SK-N-SH (cell line): Measurements from ENCODE around the gene ATP8A2. TPM values are rescaled to one million over a fixed set of nuclear protein-coding genes. Genes with fewer than 3 reads are reported as not detected.

Experiments used
- CTCF ChIA-PET: fragments of 300-600, 350-600 bp; formaldehyde crosslinking; extraction: SDS; loops from one replicate; lab custom pipeline; 2021; lab: Yijun Ruan, JAX
- POLR2A ChIA-PET: fragments of 350-600 bp; sonication (Branson Sonifier 250); formaldehyde crosslinking; extraction: SDS; loops from one replicate; lab custom pipeline; 2020; ENCODE audit warnings: antibody characterized with exemption, inconsistent platforms; lab: Yijun Ruan, JAX
- DNase-seq: peaks from one replicate; pipeline ENCODE4 v3.0.0; 2012
- H2AFZ ChIP-seq: fragments of 200-600 bp; sonication (generic); 2 replicates; pipeline ENCODE4 v1.8.1; 2016; ENCODE audit warnings: antibody characterized with exemption, mild to moderate bottlenecking, low read depth
- H3F3A ChIP-seq: fragments of 200-600 bp; sonication (generic); replicated peaks from 2 replicates; pipeline ENCODE3; 2016; ENCODE audit warnings: antibody characterized with exemption, mild to moderate bottlenecking; ENCODE audit not compliant: insufficient read depth
- H3K27ac ChIP-seq, 2 experiments: fragments of 200-500 bp in 1 of 2; fragments of 200-600 bp in 1 of 2; sonication (Bioruptor generic) in 1 of 2; sonication (generic), shearing (Covaris generic) in 1 of 2; 2 replicates each; pipeline versions ENCODE4 v1.5.1 to v1.6.1; 2014 to 2016; ENCODE audit warnings: low read depth in 2 of 2, inconsistent platforms in 1 of 2, low read length in 1 of 2, mild to moderate bottlenecking in 1 of 2, mixed read lengths in 1 of 2
- H3K27me3 ChIP-seq: fragments of 200-600 bp; sonication (generic), shearing (Covaris generic); 2 replicates; pipeline ENCODE4 v1.6.1; 2016; ENCODE audit warnings: mixed run types; ENCODE audit not compliant: insufficient read depth
- H3K36me3 ChIP-seq, 2 experiments: fragments of 200-500 bp in 1 of 2; fragments of 200-600 bp in 1 of 2; sonication (Bioruptor generic) in 1 of 2; sonication (generic) in 1 of 2; replicated peaks in 1 of 2; 2 replicates each; pipeline versions ENCODE3 to v1.5.1; 2014 to 2016; ENCODE audit warnings: low read length in 1 of 2, mild to moderate bottlenecking in 1 of 2; ENCODE audit not compliant: insufficient read depth in 2 of 2, control insufficient read depth in 1 of 2
- H3K4me1 ChIP-seq, 2 experiments: fragments of 200-500 bp in 1 of 2; fragments of 200-600 bp in 1 of 2; sonication (Bioruptor generic) in 1 of 2; sonication (generic), shearing (Covaris generic) in 1 of 2; 2 replicates each; pipeline versions ENCODE4 v1.5.1 to v1.6.1; 2014 to 2016; ENCODE audit warnings: low read depth in 1 of 2, low read length in 1 of 2, mixed run types in 1 of 2; ENCODE audit not compliant: insufficient read depth in 2 of 2, control insufficient read depth in 1 of 2
- H3K4me2 ChIP-seq: fragments of 200-600 bp; sonication (generic), shearing (Covaris generic); 2 replicates; pipeline ENCODE4 v1.6.1; 2017; ENCODE audit warnings: mixed run types
- H3K4me3 ChIP-seq, 2 experiments: fragments of 200-500 bp in 1 of 2; fragments of 200-600 bp in 1 of 2; sonication (Bioruptor generic) in 1 of 2; sonication (generic), shearing (Covaris generic) in 1 of 2; 2 replicates each; pipeline versions ENCODE4 v1.5.1 to v1.8.1; 2014 to 2016; ENCODE audit warnings: low read depth in 2 of 2, inconsistent platforms in 1 of 2, low read length in 1 of 2, mild to moderate bottlenecking in 1 of 2, mixed read lengths in 1 of 2, moderate library complexity in 1 of 2
- H3K79me2 ChIP-seq: fragments of 200-600 bp; sonication (generic); 2 replicates; pipeline ENCODE4 v1.8.1; 2017; ENCODE audit warnings: mild to moderate bottlenecking; ENCODE audit not compliant: insufficient read depth
- H3K9ac ChIP-seq: fragments of 200-600 bp; sonication (generic); 2 replicates; pipeline ENCODE4 v1.6.1; 2017; ENCODE audit warnings: mixed run types
- H3K9me2 ChIP-seq: fragments of 200-600 bp; sonication (generic); 2 replicates; pipeline ENCODE4 v1.6.1; 2017; ENCODE audit warnings: mixed run types
- H3K9me3 ChIP-seq: fragments of 200-600 bp; sonication (generic); 2 replicates; pipeline ENCODE4 v1.6.1; 2017; ENCODE audit warnings: mixed run types, mild to moderate bottlenecking, moderate library complexity
- H4K20me1 ChIP-seq: fragments of 200-600 bp; sonication (generic); 2 replicates; pipeline ENCODE4 v1.6.1; 2017; ENCODE audit warnings: mild to moderate bottlenecking, mixed run types; ENCODE audit not compliant: insufficient read depth
- CHD2 ChIP-seq: fragments of 150-350 bp; IDR thresholded peaks from 2 replicates; pipeline ENCODE4 v1.6.1; 2018; ENCODE audit warnings: low read length; ENCODE audit not compliant: partially characterized antibody
- ELF1 ChIP-seq: IDR thresholded peaks from 2 replicates; pipeline ENCODE4 v1.4.0; 2012
- EP300 ChIP-seq, 2 experiments: IDR thresholded peaks; 2 replicates each; pipeline versions ENCODE4 v1.4.0 to v1.6.1; 2012; ENCODE audit warnings: borderline replicate concordance in 1 of 2, low read depth in 1 of 2, low read length in 1 of 2
- FOSL2 ChIP-seq: IDR thresholded peaks from 2 replicates; pipeline ENCODE4 v1.4.0; 2012; ENCODE audit warnings: low read depth, mild to moderate bottlenecking, moderate library complexity, borderline replicate concordance
- FOXJ3 ChIP-seq: sonication (generic); formaldehyde crosslinking; IDR thresholded peaks from 2 replicates; pipeline ENCODE4 v1.5.1; 2020; ENCODE audit warnings: mild to moderate bottlenecking, missing genetic modification reagents
- FOXM1 ChIP-seq: IDR thresholded peaks from 2 replicates; pipeline ENCODE4 v1.4.0; 2012; ENCODE audit warnings: low read depth, mild to moderate bottlenecking
- GABPA ChIP-seq: IDR thresholded peaks from 2 replicates; pipeline ENCODE4 v1.4.0; 2012; ENCODE audit warnings: low read depth, mild to moderate bottlenecking
- IRF3 ChIP-seq: fragments of 150-350 bp; IDR thresholded peaks from 2 replicates; pipeline ENCODE4 v1.6.1; 2016; ENCODE audit warnings: mild to moderate bottlenecking, low read depth, low read length
- JUND ChIP-seq: IDR thresholded peaks from 2 replicates; pipeline ENCODE4 v1.4.0; 2012
- MEF2A ChIP-seq: IDR thresholded peaks from 2 replicates; pipeline ENCODE4 v1.4.0; 2012; ENCODE audit warnings: low read depth, borderline replicate concordance
- MXI1 ChIP-seq: IDR thresholded peaks from 2 replicates; pipeline ENCODE4 v1.6.1; 2012; ENCODE audit warnings: mild to moderate bottlenecking, low read depth, low read length, improper control_type of control experiment
- NRF1 ChIP-seq: IDR thresholded peaks from 2 replicates; pipeline ENCODE4 v1.6.1; 2012; ENCODE audit warnings: low read depth, mild to moderate bottlenecking, low read length
- POLR2AphosphoS5 ChIP-seq: IDR thresholded peaks from 2 replicates; pipeline ENCODE4 v1.6.1; 2012; ENCODE audit warnings: low read depth, low read length
- RAD21 ChIP-seq: IDR thresholded peaks from 2 replicates; pipeline ENCODE4 v1.6.1; 2012; ENCODE audit warnings: mild to moderate bottlenecking, low read length
- RFX5 ChIP-seq: IDR thresholded peaks from 2 replicates; pipeline ENCODE4 v1.6.1; 2012; ENCODE audit warnings: mild to moderate bottlenecking, improper control_type of control experiment, low read length
- RXRA ChIP-seq: IDR thresholded peaks from 2 replicates; pipeline ENCODE4 v1.4.0; 2012; ENCODE audit warnings: low read depth, mild to moderate bottlenecking, borderline replicate concordance
- SIN3A ChIP-seq: IDR thresholded peaks from 2 replicates; pipeline ENCODE4 v1.6.1; 2012; ENCODE audit warnings: low read depth, mild to moderate bottlenecking, low read length, moderate library complexity, borderline replicate concordance
- SMC3 ChIP-seq: IDR thresholded peaks from 2 replicates; pipeline ENCODE4 v1.6.1; 2012; ENCODE audit warnings: low read depth, low read length, improper control_type of control experiment
- TCF12 ChIP-seq: IDR thresholded peaks from 2 replicates; pipeline ENCODE4 v1.4.0; 2012
- WGBS: methylation state at CpG from one replicate; pipeline ENCODE4 v1.1.6; 2017; ENCODE audit warnings: low lambda C conversion rate; 5-methylcytosine and 5-hydroxymethylcytosine counted together
- polyA plus RNA-seq, 3 experiments: library from polyadenylated mRNA; depleted of rRNA; stranded (reverse); fragments of >200 nt; gene quantifications; 2 replicates each; pipeline ENCODE4 v1.2.3, GENCODE V29; 2012
- TF ChIP-seq, protein P1 (sequence below): fragments of 200-600 bp; sonication (generic); IDR thresholded peaks from 2 replicates; pipeline ENCODE4 v1.6.1; 2017; ENCODE audit warnings: antibody characterized with exemption, mild to moderate bottlenecking, moderate library complexity

ATP8A2 gene
- polyA plus RNA-seq, 1 of the 3 experiments (the other 2 are of a cell fraction) = 0.02 TPM

- H3K4me3 ChIP-seq = no peak overlapping the region
- H2AFZ ChIP-seq = no peak overlapping the region
- H3F3A ChIP-seq = no peaks in the 10 kb centered on the region
- no peak for TF ChIP-seq TCF12
- TF ChIP-seq GABPA = no peak
- TF ChIP-seq FOXM1 = no peak
- no peak for TF ChIP-seq RXRA
- no peak for TF ChIP-seq SMC3
- TF ChIP-seq RAD21 = no peak
- no peak for TF ChIP-seq POLR2AphosphoS5
- no peak for TF ChIP-seq MXI1
- no peak overlapping the region for H3K9ac ChIP-seq
- H3K4me1 ChIP-seq = no peaks in the 10 kb centered on the region
- H3K27ac ChIP-seq = no peak overlapping the region
- H3K36me3 ChIP-seq = no peaks in the 10 kb centered on the region
- H4K20me1 ChIP-seq = no peaks in the 10 kb centered on the region
- no peaks in the 10 kb centered on the region for H3K9me2 ChIP-seq
- WGBS = 24% methylated on average over 3 of the region's 3 CpGs
- no peaks in the 10 kb centered on the region for H3K9me3 ChIP-seq
- DNase-seq = no peak
- H3K4me2 ChIP-seq = no peak overlapping the region
- H3K27me3 ChIP-seq = no peaks in the 10 kb centered on the region
- ChIA-PET CTCF (interaction anchor here (1.0 to 1.2 kb wide), 3 partner anchors 9 to 470 kb away, joined by 3 read pairs; no protein-coding TSS in a partner anchor), POLR2A (no interaction called here)
- H3K79me2 ChIP-seq = no peaks in the 10 kb centered on the region
Observed at GRCh38 chr13:26041444-26041843, 669.7 kb downstream of the ATP8A2 start.

GRCh38 chr13:26042785-26043184 lies 671.0 kb downstream of the ATP8A2 start:
- ChIA-PET POLR2A (no interaction called here), CTCF (interaction anchor here (1.1 to 1.9 kb wide), 3 partner anchors 10 to 471 kb away, joined by 3 to 4 read pairs (median 3); no protein-coding TSS in a partner anchor)
- TF ChIP-seq CHD2 = no peak
- TF ChIP-seq NRF1 = no peak
- TF ChIP-seq FOXJ3 (CRISPR knock-in tag) = no peak
- no peak for TF ChIP-seq EP300 (IDR thresholded peaks at IDR 0.05; ENCODE audit: borderline replicate concordance in 1 of 2, low read depth in 1 of 2, low read length in 1 of 2)
- no peaks in the 10 kb centered on the region for H3K4me1 ChIP-seq
- H3K9me3 ChIP-seq = no peaks in the 10 kb centered on the region
- no peak for DNase-seq
- no peak overlapping the region for H3K4me3 ChIP-seq
- no peak overlapping the region for H3K9ac ChIP-seq
- H4K20me1 ChIP-seq = no peaks in the 10 kb centered on the region
- no peak overlapping the region for H2AFZ ChIP-seq
- no peaks in the 10 kb centered on the region; the same call in 1 of the 2 replicates for H3K27me3 ChIP-seq
- no peaks in the 10 kb centered on the region for H3K79me2 ChIP-seq
- no peaks in the 10 kb centered on the region for H3K36me3 ChIP-seq
- no peaks in the 10 kb centered on the region for H3F3A ChIP-seq
- H3K27ac ChIP-seq = no peak overlapping the region
- H3K4me2 ChIP-seq = no peak overlapping the region
- no peaks in the 10 kb centered on the region for H3K9me2 ChIP-seq
- WGBS = 30% methylated on average over 1 of the region's 1 CpG

DNA sequence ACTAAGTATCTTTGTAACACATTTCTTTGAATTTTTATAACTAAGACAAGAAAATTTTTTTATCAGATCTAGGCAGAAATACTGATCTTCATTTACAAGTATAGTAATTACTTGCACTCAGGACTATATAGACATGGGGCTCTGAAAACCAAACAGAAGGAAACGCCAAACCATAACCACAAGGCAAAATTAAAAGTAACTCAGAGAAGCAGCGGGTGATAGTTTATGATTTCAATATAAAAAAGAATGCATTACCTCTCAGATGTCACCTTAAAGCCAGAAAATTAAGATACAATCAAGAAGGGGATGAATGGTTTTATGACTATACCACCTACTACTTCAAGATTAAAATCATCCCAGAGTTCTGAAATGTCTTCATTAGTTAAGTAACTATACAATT lies 673.4 kb downstream of the ATP8A2 start:
- Histone ChIP-seq H3K4me2 (no peak overlapping the region), H3K4me1 (no peaks in the 10 kb centered on the region; a peak in 1 of 4 replicates), H3F3A (no peaks in the 10 kb centered on the region), H3K9ac (no peak overlapping the region), H3K27me3 (peaks cover 19% of the 10 kb centered on the region), H3K9me2 (no peaks in the 10 kb centered on the region), H3K79me2 (no peaks in the 10 kb centered on the region), H3K4me3 (no peak overlapping the region), H4K20me1 (no peaks in the 10 kb centered on the region), H3K9me3 (no peaks in the 10 kb centered on the region), H3K27ac (no peak overlapping the region), H3K36me3 (no peaks in the 10 kb centered on the region), H2AFZ (no peak overlapping the region)
- ChIA-PET CTCF (no interaction called here), POLR2A (no interaction called here)
- WGBS = 42% methylated on average over 2 of the region's 2 CpGs
- TF ChIP-seq IRF3 (no peak), SMC3 (no peak), JUND (no peak), CHD2 (no peak), FOXJ3 (CRISPR knock-in tag) (no peak), MXI1 (no peak), RFX5 (no peak), RAD21 (no peak), SIN3A (no peak), RXRA (no peak), GABPA (no peak), MEF2A (no peak), ELF1 (no peak), NRF1 (no peak), FOSL2 (no peak)
- TF ChIP-seq, protein P1, sequence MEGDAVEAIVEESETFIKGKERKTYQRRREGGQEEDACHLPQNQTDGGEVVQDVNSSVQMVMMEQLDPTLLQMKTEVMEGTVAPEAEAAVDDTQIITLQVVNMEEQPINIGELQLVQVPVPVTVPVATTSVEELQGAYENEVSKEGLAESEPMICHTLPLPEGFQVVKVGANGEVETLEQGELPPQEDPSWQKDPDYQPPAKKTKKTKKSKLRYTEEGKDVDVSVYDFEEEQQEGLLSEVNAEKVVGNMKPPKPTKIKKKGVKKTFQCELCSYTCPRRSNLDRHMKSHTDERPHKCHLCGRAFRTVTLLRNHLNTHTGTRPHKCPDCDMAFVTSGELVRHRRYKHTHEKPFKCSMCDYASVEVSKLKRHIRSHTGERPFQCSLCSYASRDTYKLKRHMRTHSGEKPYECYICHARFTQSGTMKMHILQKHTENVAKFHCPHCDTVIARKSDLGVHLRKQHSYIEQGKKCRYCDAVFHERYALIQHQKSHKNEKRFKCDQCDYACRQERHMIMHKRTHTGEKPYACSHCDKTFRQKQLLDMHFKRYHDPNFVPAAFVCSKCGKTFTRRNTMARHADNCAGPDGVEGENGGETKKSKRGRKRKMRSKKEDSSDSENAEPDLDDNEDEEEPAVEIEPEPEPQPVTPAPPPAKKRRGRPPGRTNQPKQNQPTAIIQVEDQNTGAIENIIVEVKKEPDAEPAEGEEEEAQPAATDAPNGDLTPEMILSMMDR = no peak
- no peak for DNase-seq
